Measurements from ENCODE around the gene EGLN2. TPM values are rescaled to one million over a fixed set of nuclear protein-coding genes. Genes with fewer than 3 reads are reported as not detected.
"Not testable (repeated sequence)": the region's sequence is repeated elsewhere in the genome, so short reads cannot be mapped to it uniquely, and the experiment has no call there.

The EGLN2 gene
- total RNA-seq, 1 donor from 2014 or later: 78.9 TPM

DNA sequence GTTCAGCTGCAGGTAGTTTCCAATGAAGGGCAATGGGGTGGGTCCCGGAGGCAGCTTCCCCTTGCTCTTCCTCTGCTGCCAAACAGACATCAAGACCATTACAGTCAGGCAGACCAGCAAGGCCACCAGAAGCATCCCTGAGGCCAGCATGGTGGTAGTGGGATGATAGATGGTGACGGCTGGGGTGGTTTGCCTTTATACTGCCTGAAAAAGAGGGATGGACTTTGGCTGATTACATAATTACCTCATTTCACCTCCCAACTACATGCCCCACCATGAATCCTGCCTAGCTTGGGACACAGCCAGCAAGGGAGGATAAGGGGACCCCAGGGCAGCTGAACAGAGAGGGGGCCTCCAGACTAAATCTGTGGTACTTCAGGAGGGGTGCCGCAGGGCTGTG is 51.3 kb downstream of the EGLN2 start, which contains the start of gene CYP2A6:
CYP2A6 (minus strand) TSS at position 171 of the 400 bp plus-strand sequence; CDS start at position 150, 21 bp downstream.
- not testable (repeated sequence) for DNase-seq (ENCODE audit: low read depth); H3K4me3 ChIP-seq (ENCODE audit: low read depth, low read length)

DNA sequence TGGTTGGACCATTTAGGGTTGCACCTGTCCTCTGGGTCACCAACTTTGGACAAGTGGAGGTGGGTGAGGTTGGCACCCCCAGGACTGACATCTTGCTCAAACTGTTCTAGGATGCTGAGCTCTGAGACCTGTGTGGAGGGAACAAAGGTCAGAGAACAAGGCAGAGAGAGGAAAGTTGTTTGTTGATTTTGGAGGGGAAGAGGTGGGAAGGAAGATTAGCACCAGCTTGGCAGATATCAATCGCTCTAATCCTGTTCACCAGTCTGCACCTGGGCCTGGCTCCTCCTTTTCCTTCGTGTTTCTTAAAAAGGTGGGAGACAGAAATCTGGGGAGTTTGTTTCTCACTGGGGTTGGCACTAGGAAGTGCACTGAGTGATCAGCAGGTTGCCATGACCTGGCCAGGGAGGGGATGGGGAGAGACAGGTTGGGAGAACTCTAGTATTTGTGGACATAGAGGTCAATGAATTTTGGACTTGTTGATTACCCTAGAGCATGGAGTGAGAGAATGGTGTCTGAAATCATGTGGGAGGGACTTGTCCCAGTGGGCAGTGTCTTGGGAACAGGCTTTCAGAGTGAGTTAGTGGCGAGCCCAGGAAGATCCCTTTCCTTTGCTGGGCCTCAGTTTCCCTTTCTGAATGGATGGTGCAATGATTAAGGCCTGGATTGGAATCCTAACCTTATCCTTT is 53.6 kb downstream of the EGLN2 start:
- DNase-seq (ENCODE audit: low read depth); H3K4me3 ChIP-seq (ENCODE audit: low read depth, low read length): not testable (repeated sequence)

Other genes starting within 250 kb of the EGLN2 start
- gene SHKBP1, start 222.3 kb upstream of the EGLN2 start, total RNA-seq: 108 and 113 TPM in 2 replicates
- 24.4 and 149 TPM in 2 replicates for gene LTBP4, start 197.8 kb upstream of the EGLN2 start, total RNA-seq
- gene NUMBL, start 108.5 kb upstream of the EGLN2 start, total RNA-seq: 13.3 and 32.0 TPM in 2 replicates
- gene COQ8B, start 82.3 kb upstream of the EGLN2 start, total RNA-seq: 20.9 and 30.5 TPM in 2 replicates
- 13.7 and 17.6 TPM in 2 replicates for gene ITPKC, start 82.1 kb upstream of the EGLN2 start, total RNA-seq
- gene ACTMAP, start 48.7 kb upstream of the EGLN2 start, total RNA-seq: 2.2 and 3.3 TPM in 2 replicates
- gene SNRPA, start 48.0 kb upstream of the EGLN2 start, total RNA-seq: 169 and 202 TPM in 2 replicates
- gene MIA, start 23.7 kb upstream of the EGLN2 start, total RNA-seq: 0.80 TPM in 1 of 2 replicates, not detected in the other
- gene RAB4B, start 20.9 kb upstream of the EGLN2 start, total RNA-seq: 20.6 and 23.6 TPM in 2 replicates
- not detected in 2 replicates for gene CYP2A6, start 51.3 kb downstream of the EGLN2 start, total RNA-seq
- not detected in 2 replicates for gene CYP2A7, start 83.0 kb downstream of the EGLN2 start, total RNA-seq
- 0.46 and 0.80 TPM in 2 replicates for gene CYP2B6, start 192.1 kb downstream of the EGLN2 start, total RNA-seq